ENCODE data around the gene PTPRN2.

GRCh38 chr7:157687158-157687557, 900.5 kb downstream of the PTPRN2 start:
- TF ChIP-seq CTCF (IDR thresholded peaks at IDR 0.05; ENCODE audit: low read depth, low read length) (no peak), POLR2A (IDR thresholded peaks at IDR 0.05; ENCODE audit: extremely low read depth, insufficient read length) (no peak)
